ENCODE results near the gene NELL2.

Gene NELL2

DNA sequence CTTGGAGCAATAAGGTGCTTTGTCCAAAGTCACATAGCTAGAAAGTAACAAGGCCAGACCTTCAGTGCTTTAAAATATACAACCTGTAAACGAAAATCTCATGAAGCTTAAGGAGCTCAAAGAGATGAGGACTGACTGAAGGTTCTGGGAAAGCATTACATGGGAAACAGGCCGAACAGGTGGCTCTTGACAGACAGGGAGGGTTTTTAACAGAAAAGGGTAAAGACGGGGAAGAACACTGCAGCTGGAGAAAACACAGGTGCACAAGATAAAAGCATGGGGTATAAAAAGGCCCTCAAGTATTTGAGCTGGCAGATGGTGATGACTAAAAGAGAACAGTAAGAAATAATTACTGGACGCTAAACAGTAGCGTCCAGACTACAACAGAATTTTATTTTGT lies 257.2 kb downstream of the NELL2 start:
- no peak for DNase-seq (ENCODE audit: low read depth, low spot score)

DNA sequence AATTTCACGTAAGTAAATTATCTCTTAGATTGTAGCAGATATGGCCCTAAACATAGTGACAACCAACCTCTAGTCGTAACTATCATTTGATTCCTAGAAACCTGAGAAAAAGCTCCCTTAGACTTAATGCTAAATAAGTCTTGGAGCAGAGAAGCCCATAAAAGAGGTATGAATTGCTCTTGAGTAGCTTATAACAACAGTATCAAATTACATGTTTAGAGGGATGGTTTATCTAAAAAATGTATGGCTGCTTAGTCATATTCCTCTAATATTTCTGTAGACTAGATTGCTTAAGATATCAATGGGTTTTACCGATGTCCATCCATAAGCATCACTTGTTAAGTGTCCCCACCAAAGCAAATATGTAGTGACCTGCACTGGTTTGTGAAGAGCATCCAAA lies 259.7 kb downstream of the NELL2 start:
- DNase-seq (ENCODE audit: low read depth, low spot score) = no peak

DNA sequence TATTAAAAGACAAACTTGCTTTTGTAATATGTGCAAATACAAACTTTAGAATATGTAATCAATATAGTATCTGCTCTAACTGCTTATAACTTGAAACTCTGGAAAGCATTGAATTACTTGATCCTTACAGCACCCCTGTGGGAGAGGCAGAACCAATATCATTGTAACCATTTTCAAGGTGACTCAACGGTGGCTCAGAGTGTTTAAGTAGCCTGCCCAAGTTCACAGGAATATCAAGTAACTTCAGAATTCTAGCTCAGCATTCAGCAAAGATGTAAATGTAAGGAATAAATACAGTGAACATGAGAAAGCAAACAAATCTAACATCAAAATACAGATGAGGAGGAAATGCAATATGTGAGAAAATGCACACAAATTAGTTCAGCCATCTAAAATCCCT lies 264.6 kb downstream of the NELL2 start:
- DNase-seq (ENCODE audit: low read depth, low spot score) = no peak

DNA sequence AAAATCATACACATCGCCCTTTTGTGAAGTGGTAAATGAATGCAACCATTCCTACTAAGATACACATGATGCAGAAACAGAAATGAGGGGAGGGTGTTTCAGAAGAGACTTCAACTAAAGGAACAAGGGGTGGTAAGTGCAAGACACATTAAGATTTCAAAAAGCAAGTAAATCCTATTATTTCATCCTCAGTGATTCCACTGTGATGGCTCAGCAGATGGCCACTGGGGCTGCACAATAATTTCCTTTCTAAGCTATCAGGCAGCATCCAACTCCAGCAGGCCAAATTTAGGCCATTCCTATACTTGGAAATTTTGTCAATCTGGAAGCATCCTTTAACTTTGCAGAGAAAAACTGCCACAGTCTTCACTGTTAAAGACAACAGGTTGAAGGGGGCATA lies 272.4 kb downstream of the NELL2 start:
- no peak for DNase-seq (ENCODE audit: low read depth, low spot score)

DNA sequence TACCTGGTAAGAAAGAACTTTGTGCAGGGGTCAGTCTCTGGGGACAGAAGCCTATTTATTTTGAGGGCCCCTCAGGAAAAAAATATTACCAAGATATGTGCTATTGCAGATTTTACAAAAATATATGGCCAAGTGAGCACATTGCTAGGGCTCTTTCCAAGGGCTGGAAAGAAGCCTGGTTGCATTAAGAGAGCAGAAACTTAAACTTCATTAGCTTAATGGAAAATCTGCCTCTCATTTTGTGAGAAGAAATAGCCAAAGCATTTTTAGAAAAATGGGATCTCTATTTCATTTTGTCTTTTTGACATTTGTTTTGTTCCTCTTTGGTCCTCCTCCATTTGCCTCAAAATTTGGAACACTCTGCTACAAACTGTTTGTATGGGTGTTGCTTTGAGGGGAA lies 283.5 kb downstream of the NELL2 start:
- DNase-seq (ENCODE audit: low read depth, low spot score) = no peak

DNA sequence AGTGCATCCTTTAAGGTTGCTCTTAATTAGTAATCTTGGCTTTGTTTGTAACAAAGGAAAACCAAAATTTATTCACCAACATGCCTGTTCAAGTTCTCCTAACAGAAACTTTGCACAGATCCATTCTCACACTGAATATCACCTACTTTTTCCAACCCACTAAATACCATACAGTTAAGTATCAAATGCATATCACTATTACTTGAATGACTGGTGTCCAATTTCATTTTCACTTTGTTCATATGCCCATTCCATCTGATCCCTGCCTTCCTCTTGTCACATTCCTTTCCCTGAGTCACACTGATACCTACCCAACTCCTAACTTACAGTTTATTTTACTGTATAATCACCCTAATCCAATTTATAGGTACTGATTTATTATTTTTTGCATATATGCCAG lies 286.4 kb downstream of the NELL2 start:
- no peak for DNase-seq (ENCODE audit: low read depth, low spot score)

DNA sequence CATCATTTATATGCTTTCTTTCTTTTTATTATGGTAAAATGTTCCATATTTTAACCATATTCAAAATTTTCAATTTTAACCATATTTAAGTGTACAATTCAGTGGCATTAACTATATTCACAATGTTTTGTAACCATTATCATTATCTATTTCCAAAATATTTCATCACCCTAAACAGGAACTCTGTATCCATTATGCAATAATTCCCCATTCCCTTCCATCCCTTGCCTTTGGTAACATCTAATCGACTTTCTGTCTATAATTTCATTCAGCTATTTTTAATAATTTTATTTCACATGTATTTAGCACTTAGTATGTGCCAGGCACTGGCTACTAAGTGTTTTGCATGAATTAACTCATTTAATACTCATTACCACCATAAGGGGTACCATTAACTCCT lies 287.5 kb downstream of the NELL2 start:
- DNase-seq (ENCODE audit: low read depth, low spot score) = no peak

DNA sequence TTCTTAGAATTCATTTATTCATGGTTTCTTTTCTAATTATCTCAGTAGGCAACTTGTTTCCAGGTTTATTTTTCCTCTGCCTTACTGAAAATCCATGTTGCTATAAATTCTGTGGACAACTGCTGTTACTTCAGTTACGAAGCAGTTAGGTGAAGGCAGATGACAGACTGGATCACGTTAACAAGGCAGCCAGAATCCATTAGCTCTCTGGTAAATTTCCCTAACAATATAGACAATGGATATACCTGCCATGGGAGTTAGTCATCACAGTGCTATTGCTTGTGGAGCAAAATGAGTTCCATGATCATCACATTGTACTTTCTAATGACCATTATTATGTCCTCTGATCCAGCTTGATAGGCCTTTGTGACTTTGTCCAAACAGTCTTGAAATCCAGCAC lies 291.5 kb downstream of the NELL2 start:
- no peak for DNase-seq (ENCODE audit: low read depth, low spot score)

DNA sequence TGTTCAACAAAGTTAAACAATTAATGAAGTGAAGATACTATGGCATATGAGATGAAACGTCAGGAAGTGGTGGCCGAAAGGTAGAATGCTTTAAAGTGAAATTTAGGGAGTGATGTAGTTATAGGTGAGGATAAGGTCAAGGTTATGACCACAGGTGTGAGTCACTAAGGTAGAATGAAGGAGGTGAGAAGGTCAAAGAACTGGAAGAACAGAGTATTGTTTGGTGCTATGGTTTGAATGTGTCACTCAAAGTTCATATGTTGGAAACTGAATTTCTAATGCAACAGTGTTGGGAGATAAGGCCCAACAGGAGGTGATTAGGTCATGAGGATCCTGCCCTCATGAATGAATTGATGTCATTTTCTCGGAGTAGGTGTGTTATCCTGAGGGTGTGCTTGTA lies 293.6 kb downstream of the NELL2 start:
- no peak for DNase-seq (ENCODE audit: low read depth, low spot score)

DNA sequence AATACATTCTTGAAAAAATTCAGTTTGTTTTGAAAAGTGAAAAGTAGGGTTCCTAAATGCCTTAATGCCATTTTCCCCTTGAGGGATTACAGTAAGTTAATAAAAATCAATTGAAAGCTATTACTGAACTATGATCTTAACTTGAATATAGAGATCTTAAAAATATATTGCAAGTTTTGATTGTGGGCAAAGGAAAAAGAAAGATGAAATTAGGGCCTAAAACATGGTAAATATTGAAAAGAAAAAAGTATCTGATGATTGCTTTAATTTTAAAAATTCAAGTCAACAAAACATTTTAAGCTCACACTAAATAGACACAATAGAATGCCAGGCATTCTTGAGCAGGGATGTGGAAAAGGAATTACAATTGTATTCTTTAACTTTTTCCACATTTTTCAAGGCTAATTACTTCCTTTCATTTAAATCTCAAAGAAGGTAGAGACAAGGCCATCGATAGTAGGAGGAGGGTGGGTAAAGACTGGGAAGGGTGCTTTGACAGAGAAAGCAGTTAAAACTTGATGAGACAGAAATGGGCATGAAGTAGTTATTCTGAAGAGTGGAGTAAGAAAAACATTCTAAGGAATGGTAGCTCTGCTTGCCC lies 294.4 kb downstream of the NELL2 start:
- no peak for DNase-seq (ENCODE audit: low read depth, low spot score)

DNA sequence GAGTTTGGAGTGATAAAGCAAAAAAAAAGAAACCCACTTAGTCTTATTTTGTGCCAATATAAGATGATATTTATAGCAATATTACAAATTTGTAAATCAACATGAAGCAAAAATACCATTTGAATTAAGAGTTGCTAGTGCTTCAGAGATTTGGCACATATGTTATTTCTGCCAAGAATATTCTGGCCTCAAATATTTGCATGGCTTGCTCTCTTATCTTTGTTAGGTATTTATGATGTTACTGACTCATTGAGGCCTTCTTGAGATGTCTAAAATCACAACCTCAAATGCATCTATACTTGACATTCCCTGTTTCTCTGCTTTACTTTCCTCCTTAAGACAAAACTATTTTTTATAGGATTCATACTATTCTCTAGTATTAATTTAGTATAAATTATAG lies 301.5 kb downstream of the NELL2 start:
- DNase-seq (ENCODE audit: low read depth, low spot score) = no peak

DNA sequence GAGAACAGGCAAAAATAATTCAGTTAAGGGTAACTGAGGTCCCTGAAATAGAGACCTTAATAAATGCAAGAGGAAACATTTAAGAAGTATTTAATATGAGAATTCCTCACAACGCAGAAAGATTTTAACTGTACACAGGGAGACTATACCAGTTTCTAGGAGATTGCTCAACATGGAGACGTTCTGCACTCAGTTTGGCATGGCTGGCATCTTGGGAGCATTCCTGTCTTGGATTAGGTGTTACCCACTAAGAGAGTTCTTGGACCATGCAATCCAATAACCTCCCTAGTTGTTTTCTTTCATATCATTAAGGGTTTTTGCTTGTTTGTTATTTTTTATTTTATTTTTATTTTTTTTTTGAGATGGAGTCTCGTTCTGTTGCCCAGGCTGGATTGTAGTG lies 302.4 kb downstream of the NELL2 start:
- no peak for DNase-seq (ENCODE audit: low read depth, low spot score)

DNA sequence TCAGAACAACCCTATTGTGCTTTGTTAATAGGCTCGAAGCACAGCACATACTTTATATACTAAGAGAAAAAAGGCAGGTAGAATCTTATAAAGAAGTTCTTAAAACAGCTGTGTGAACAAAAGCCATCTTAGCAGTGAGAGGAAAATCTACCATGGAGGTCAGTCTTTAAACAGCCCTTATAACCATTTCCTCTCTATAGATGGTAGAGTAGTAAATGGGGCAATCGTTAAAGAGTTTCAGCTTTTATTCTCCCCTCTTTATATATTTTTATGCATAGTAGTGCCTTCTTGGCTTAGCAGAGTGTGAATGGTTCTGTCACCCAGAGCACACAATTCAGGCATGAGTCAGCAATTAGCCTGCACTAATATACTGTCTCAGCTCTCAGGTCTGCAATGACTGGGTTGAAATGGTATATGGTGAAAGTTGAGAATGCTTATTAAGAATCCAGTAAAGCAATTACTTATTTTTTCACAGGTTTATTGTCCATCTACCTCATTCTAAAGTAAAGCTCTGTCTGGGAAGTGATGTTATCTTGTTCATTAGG lies 305.0 kb downstream of the NELL2 start:
- DNase-seq (ENCODE audit: low read depth, low spot score) = no peak

DNA sequence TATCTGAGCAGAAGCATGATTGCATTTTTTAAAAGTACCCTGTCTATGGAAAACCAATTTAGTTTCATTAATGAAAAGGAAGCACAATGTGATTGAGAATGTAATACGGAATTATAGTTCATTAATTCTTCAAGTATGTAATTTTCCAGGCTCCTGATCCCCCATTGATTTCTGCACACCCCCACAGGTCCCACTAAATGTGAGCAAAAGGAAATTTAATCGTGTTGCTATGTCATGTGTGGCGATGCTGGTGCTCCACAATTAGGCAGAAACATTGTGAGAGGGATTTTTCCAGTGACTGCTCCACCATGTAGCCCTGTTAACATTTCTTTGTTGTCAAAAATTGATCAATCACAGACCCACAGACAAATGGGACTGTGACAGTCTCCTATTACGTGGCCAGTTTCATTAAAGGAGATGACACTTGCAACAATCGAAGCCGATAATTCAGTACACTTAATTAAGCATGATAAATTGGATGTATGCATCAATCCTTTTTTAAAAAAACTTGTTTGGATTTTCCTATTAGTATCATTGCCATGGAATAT lies 306.0 kb downstream of the NELL2 start:
- no peak for DNase-seq (ENCODE audit: low read depth, low spot score)

DNA sequence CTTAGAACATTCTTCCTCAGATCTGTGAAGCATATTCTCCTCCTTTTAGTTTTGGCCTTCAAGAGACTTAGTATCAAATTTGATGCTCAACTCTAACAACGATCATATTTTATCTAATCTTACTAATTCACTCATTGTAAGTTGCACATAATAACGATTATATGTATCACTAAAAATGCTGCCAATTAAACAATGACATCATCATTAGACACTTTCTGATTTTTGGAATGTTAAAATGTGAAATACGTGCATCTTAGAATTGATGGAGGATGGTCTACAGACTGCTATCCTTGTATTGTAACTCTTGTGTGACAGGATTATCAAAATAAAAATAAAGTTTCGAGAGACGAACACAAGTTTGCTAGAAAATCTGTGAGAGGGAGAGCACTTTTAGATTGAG lies 311.0 kb downstream of the NELL2 start:
- DNase-seq (ENCODE audit: low read depth, low spot score) = no peak

DNA sequence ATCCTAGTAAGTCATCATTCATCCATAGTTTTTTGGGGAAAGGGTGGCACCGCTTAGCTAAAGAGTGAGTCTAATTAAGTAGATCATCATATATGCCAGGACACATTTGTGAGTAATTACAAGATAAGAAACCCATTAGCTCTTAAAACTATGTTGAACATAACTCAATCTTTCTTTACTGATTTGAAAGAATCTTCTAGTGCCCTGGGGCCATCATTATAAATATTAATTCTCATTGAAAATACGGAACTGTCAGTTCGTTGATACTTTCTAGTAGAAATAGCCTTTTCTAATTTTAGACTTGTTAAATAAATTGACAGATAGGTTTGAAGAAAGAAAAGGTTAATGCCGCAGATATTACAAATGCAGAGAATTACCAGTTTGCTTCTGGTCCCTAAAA lies 312.6 kb downstream of the NELL2 start:
- DNase-seq (ENCODE audit: low read depth, low spot score) = no peak

DNA sequence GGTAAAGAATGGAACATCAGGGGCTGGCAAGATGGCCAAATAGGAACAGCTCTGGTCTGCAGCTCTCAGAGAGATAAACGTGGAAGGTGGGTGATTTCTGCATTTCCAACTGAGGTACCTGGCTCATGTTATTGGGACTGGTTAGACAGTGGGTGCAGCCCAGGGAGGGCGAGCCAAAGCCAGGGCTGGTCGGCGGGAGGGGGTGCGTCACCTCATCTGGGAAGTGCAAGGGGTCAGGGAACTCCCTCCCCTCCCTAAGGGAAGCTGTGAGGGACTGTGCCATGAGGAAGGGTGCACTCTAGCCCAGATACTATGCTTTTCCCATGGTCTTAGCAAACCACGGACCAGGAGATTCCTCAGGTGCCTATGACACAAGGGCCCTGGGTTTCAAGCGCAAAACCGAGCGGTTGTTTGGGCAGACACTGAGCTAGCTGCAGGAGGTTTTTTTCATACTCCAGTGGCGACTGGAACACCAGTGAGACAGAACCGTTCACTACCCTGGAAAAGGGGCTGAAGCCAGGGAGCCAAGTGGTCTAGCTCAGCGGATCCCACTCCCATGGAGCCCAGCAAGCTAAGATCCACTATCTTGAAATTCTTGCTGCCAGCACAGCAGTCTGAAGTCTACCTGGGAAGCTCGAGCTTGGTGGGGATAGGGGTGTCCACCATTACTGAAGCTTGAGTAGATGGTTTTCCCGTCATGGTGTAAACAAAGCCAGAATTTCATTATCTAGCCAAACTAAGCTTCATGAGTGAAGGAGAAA lies 317.6 kb downstream of the NELL2 start:
- no peak for DNase-seq (ENCODE audit: low read depth, low spot score)

DNA sequence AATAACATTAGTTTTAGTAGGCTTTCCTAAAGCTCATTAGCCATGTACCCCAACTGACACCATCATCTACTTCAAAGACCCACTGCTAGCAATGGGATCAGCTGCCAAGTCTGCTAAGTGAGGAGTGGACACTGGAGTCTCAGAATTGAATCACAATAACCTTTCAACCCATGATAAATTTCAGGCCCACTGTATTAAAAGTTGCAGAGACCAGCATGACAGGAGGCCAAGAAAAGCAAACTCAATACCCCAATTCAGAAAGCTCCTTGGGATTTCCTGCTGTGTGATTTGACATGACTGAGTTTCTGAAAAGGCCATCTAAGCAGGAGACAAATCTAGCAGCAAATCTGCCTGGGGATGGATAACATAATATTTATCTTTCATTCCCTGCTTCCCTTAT lies 320.7 kb downstream of the NELL2 start:
- DNase-seq (ENCODE audit: low read depth, low spot score) = no peak

DNA sequence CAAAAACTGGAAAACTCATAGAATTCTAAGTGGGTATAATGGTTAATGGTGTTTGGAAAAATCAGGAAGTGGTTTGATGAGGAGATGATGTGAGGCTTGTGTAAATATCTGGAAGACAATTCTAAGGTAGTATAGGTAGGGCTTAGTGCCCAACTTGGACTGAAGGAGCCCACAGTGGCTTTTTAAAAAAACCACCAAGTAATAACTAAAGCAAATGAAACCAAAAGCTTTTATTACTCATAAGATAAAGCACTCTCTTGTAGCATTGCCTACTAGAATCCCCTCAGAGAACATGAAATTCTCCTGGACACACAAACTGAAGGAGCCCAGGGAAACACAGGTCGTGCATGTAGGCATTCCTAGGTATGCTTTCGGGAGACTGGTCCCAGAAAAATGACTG lies 324.5 kb downstream of the NELL2 start:
- no peak for DNase-seq (ENCODE audit: low read depth, low spot score)

DNA sequence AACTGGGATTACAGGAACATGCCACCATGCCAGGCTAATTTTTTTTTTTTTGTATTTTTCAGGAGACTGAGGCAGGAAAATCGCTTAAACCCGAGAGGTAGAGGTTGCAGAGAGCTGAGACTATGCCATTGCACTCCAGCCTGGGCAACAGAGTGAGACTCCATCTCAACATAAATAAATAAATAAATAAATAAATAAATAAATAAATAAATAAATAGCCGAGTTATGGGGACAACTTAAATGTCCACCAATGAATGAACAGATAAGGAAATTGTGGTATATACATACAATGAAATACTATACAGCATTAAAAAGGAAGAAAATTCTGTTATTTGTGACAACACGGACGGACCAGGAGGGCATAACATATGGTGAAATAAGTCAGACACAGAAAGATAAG lies 325.7 kb downstream of the NELL2 start:
- no peak for DNase-seq (ENCODE audit: low read depth, low spot score)

DNA sequence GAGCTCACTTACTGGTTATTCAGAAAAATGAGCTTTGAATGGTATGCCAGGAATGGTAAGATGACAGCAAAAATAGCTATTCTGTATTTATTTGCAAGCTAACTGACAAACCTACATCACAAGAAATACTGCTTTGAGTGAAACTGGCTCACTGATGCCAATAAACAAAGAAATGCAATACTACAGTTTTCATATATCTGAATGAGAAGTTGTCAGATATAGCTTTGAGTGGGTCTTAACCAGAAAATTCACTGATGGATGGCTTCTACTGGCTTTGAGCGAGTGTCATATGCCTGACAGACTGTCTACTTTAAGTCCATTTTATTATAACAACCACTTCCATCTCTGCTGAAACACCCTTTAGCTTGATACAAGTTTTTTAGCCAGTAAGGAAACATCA lies 330.1 kb downstream of the NELL2 start:
- no peak for DNase-seq (ENCODE audit: low read depth, low spot score)

DNA sequence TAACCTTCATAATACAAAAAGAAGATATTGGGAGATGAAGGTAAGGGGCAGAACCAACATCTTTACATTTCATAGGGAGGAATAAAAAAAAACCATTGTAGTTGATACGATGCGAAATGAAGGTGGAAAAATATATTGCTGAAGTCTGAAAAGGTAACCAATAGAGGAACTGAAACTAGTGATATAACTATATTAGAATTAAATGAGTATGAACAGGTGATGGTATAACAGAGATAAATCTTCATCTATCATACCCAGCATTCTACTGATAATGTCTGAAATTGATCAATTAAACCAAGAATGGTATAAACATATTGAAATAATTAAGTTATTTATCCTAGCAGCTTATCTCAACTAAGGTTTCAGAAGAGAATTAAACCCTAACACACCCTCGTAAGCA lies 332.1 kb downstream of the NELL2 start:
- DNase-seq (ENCODE audit: low read depth, low spot score) = no peak

DNA sequence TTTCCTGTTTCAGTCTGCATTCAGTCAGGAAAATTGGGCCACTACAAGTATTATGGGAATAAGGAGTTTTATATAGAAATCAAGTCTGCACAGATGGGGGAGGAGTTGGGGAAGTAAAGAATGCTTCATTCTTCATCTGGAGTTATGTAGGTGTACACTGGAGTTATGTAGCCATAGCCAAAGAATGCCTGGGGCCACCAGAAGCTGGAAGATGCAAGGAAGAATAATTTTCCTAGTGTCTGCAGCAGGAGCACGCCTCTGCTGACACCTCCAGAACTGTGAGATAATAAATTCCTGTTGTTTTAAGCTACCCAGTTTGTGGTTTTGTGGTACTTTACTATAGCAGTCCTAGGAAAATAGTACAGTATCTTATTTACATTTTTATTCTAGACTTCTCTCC lies 333.4 kb downstream of the NELL2 start:
- DNase-seq (ENCODE audit: low read depth, low spot score) = no peak

Measured in brain pericyte (primary cell).